H54 (cell line): Measurements from ENCODE around the gene KCNJ1.

Experiments
- DNase-seq: peaks from one replicate; pipeline ENCODE4 v3.0.0; 2011; ENCODE audit warnings: low spot score, mixed read lengths; ENCODE audit not compliant: insufficient read length
- FAIRE-seq: peaks from 3 replicates; lab custom pipeline; 2011; peaks lifted over from hg19 to GRCh38; lab: Jason Lieb, UNC
- POLR2A ChIP-seq: IDR thresholded peaks from 2 replicates; pipeline ENCODE4 v1.6.1; 2011; ENCODE audit warnings: low read depth, mild to moderate bottlenecking, low read length

KCNJ1 gene

GRCh38 chr11:128800871-128801417 lies 66.2 kb downstream of the KCNJ1 start:
- FAIRE-seq (no peak), DNase-seq (no peak)
- TF ChIP-seq POLR2A = no peak

GRCh38 chr11:128796270-128796669 lies 70.8 kb downstream of the KCNJ1 start:
- no peak for DNase-seq
- no peak for TF ChIP-seq POLR2A
- FAIRE-seq = no peak

DNA sequence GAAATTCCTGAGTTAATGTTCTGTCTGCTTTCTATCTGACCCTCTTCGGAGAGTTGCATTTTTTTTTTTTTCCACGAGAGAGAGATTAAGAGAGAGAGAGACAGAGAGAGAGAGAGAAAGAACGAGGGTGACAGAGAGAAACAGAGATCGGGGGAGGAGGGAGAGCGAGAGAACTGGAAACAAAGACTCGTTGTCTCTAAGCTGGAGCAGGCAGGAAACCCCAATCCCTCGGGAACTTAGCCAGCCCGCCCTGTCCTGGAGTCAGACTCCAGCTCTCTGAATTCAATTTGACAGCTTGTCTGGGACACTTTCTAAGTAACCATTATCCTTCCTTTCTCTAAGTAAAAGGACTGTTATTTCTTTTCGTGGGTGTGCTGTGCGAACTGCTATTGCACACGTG lies 76.9 kb downstream of the KCNJ1 start:
- TF ChIP-seq POLR2A = no peak
- DNase-seq = no peak
- no peak for FAIRE-seq

DNA sequence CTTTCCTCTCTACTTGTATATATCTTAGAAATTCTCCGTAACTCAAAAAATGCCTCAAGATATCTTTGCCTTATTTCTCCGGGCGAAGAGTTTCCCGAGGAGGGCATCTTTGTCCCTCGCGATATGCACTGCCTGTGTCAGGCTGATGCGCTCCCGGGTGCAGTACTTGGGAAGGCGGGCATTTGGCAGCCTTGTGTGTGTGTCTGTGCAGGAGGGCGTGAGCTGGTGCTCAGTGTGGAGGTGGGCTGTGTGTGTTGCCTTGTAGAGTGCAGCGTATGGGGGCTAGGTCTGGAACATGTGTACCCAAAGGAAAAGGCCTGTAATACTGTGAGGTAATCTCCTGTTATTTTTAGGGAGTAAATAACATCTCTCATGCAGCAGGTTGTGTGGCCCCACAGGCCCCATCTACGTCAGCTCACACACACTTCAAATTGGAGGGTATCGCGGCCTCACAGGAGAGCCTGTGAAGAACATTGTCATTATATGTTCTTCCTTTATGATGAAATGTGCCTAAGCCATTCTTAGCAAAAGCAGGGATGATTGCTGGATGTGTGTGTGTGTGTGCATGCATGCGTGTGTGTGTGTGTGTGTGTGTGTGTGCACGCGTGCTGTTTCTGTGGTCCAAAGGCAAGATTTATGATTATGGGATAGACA lies 77.5 kb downstream of the KCNJ1 start:
- DNase-seq (no peak), FAIRE-seq (no peak)
- no peak for TF ChIP-seq POLR2A
